Gastrocnemius medialis (tissue), 4 donors: ENCODE measurements around the gene HSD17B12. TPM values are rescaled to one million over a fixed set of nuclear protein-coding genes. Genes with fewer than 3 reads are reported as not detected.
A peak's percentile ranks its signal among the peaks of the same experiment; 100 is the strongest.

Experiments
- ATAC-seq, 2 donors: fragments of 150-250 bp; one replicate each; pipeline ENCODE4 v1.9.1; 2016
- DNase-seq, 2 donors: peaks; one replicate each; pipeline ENCODE4 v3.0.0-alpha.2; 2019
- H3K27ac ChIP-seq, 4 donors: fragments of 200-600 bp; sonication (generic); 1 replicate in 1 of 4; 2 replicates in 3 of 4; pipeline ENCODE4 v1.5.1; 2016 to 2018; ENCODE audit warnings: mild to moderate bottlenecking in 2 of 4, moderate library complexity in 1 of 4
- H3K27me3 ChIP-seq, 3 donors: fragments of 200-600 bp; sonication (generic) in 2 of 3; 1 replicate in 1 of 3; 2 replicates in 2 of 3; pipeline versions ENCODE4 v1.5.1 to v1.6.0; 2016 to 2019; ENCODE audit warnings: mild to moderate bottlenecking in 1 of 3, moderate library complexity in 1 of 3
- H3K36me3 ChIP-seq, 2 donors: fragments of 200-600 bp; sonication (generic) in 1 of 2; one replicate each; pipeline ENCODE4 v1.5.1; 2017 to 2018
- H3K4me1 ChIP-seq, 2 donors: fragments of 200-600 bp; sonication (generic) in 1 of 2; one replicate each; pipeline ENCODE4 v1.5.1; 2016 to 2017; ENCODE audit warnings: mild to moderate bottlenecking in 2 of 2
- H3K4me3 ChIP-seq, 4 donors: fragments of 200-600 bp; sonication (generic) in 3 of 4; 1 replicate in 1 of 4; 2 replicates in 3 of 4; pipeline ENCODE4 v1.5.1; 2016 to 2019; ENCODE audit warnings: mild to moderate bottlenecking in 2 of 4
- H3K9me3 ChIP-seq, 3 donors: fragments of 200-600 bp; sonication (generic) in 2 of 3; 1 replicate in 1 of 3; 2 replicates in 2 of 3; pipeline ENCODE4 v1.5.1; 2016 to 2019
- POLR2A ChIP-seq, 2 donors: fragments of 450-650 bp; IDR thresholded peaks; one replicate each; pipeline ENCODE4 v1.6.1; 2017; ENCODE audit warnings: antibody characterized with exemption in 2 of 2, mild to moderate bottlenecking in 2 of 2, moderate library complexity in 2 of 2
- in situ Hi-C, 4 donors: fragments of 200-750 bp; cut with MboI; loops; one replicate each; pipeline versions ENCODE4 v1.15.0 to v1.8.0; 2017; ENCODE audit warnings: low sequenced_read_pairs in 4 of 4
- intact Hi-C: fragments of 100-400 bp; cut with DNase I; formaldehyde crosslinking; loops from one replicate; pipeline ENCODE4 v1.15.1; 2023; ENCODE audit warnings: low total_unique reads
- total RNA-seq, 4 donors: library from RNA; depleted of rRNA; stranded (reverse); fragments of >200 nt; gene quantifications; one replicate each; pipeline versions ENCODE4 v1.1.0 to v1.2.3, GENCODE V29; 2016
- TF ChIP-seq, protein P1 (sequence below), 5 experiments: fragments of 450-650 bp in 3 of 5; fragments of 200-600 bp in 2 of 5; sonication (generic) in 2 of 5; IDR thresholded peaks in 4 of 5; conservative IDR thresholded peaks in 1 of 5; 1 replicate in 4 of 5; 2 replicates in 1 of 5; pipeline ENCODE4 v1.5.1; 2016 to 2019; ENCODE audit warnings: antibody characterized with exemption in 5 of 5, mild to moderate bottlenecking in 3 of 5, moderate library complexity in 3 of 5

The HSD17B12 gene
- total RNA-seq, 4 donors from 2014 or later = 20.5 to 41.1 (median 28.6) TPM

GRCh38 chr11:43639224-43639623, 41.3 kb upstream of the HSD17B12 start:
- intact Hi-C loops = no loop called here
- TF ChIP-seq, protein P1, sequence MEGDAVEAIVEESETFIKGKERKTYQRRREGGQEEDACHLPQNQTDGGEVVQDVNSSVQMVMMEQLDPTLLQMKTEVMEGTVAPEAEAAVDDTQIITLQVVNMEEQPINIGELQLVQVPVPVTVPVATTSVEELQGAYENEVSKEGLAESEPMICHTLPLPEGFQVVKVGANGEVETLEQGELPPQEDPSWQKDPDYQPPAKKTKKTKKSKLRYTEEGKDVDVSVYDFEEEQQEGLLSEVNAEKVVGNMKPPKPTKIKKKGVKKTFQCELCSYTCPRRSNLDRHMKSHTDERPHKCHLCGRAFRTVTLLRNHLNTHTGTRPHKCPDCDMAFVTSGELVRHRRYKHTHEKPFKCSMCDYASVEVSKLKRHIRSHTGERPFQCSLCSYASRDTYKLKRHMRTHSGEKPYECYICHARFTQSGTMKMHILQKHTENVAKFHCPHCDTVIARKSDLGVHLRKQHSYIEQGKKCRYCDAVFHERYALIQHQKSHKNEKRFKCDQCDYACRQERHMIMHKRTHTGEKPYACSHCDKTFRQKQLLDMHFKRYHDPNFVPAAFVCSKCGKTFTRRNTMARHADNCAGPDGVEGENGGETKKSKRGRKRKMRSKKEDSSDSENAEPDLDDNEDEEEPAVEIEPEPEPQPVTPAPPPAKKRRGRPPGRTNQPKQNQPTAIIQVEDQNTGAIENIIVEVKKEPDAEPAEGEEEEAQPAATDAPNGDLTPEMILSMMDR (IDR thresholded peaks at IDR 0.05 in 4 of 5, conservative IDR thresholded peaks at IDR 0.05 in 1 of 5) = no peak
- no peak for TF ChIP-seq POLR2A (IDR thresholded peaks at IDR 0.05)
- H3K9me3 ChIP-seq = no peaks in the 10 kb centered on the region
- H3K4me3 ChIP-seq = no peak overlapping the region
- peaks cover 0 to 4% of the 10 kb centered on the region in 2 donors for H3K4me1 ChIP-seq
- ATAC-seq (no peak), DNase-seq (no peak)
- H3K36me3 ChIP-seq = no peaks in the 10 kb centered on the region
- H3K27ac ChIP-seq = no peak overlapping the region
- H3K27me3 ChIP-seq = peaks cover 31 to 41% (median 36%) of the 10 kb centered on the region in 3 donors
- in situ Hi-C loops = no loop called here

DNA sequence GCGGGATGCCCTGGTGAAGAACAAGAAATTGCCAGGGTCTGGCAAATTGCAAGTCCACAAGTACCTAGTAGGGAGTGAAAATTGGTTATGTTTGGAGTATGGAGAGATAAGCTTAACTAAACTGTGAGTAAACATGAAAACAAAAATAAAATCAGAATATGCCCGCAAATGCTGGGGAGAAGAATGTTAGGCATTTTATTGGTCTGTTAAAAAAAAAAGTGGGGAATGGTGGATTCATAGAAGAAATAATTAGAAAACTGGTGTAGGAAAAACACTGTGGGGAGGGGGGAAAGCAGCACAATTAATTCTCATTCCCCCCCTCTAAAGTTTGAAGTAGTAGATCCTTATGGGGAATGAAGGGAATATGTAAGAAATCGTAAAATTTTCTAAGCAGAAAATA, 40.6 kb upstream of the HSD17B12 start:
- H3K9me3 ChIP-seq = no peaks in the 10 kb centered on the region
- no peak for ATAC-seq
- peaks cover 4 to 6% of the 10 kb centered on the region in 2 donors for H3K4me1 ChIP-seq
- in situ Hi-C loops (no loop called here), intact Hi-C loops (loop anchor here (10.0 kb wide), 2 partner anchors 195 to 235 kb away; no protein-coding TSS in a partner anchor)
- H3K36me3 ChIP-seq = no peaks in the 10 kb centered on the region
- peaks cover 31 to 37% (median 36%) of the 10 kb centered on the region in 3 donors for H3K27me3 ChIP-seq
- no peak for DNase-seq
- no peak overlapping the region for H3K27ac ChIP-seq
- no peak for TF ChIP-seq POLR2A (IDR thresholded peaks at IDR 0.05)
- TF ChIP-seq, protein P1 (IDR thresholded peaks at IDR 0.05 in 4 of 5, conservative IDR thresholded peaks at IDR 0.05 in 1 of 5) = no peak
- H3K4me3 ChIP-seq = no peak overlapping the region

DNA sequence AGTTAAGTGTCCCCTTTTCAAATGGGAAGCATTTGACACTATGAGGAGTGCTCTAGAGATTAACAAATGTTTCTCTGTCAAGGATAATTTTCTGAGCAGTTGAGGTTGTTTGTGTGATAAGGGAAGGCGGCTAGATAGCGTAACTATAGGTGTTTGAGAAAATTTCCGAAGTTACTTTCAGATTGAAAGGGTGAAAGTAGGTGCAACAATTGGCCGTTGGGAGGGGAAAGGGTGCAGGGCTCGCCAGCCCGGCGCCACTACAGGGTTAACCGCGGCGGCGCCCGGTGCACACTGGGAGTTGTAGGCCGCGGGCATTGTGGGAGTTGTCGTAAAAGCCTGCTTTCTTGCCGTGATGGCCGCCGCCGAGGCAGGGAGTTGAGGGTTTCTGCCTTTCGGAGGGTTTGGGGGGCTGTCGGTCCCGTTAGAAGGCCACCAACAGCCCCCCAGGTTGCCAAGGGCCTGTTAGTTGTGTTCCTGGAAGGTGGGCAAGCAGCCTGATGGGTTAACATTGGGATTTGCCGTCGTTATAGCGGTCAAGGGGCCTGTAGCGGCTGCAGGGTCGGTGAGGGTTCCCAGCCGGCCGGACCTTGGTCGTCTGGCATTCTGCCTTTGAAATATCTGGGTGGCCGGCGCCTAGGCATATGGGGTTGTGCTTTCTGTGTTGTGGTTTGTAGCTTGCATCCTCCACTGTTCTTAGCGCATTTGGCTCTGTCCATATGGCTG, 36.5 kb upstream of the HSD17B12 start:
- peak; percentile 99 for ATAC-seq
- H3K27ac ChIP-seq = peak overlapping the region; percentile 85 to 89 (median 88)
- H3K4me1 ChIP-seq = peaks cover 17 to 25% of the 10 kb centered on the region in 2 donors
- in situ Hi-C loops = no loop called here
- intact Hi-C loops = loop anchor here (1.0 to 10.0 kb wide), 3 partner anchors 36 to 231 kb away; partner anchors contain the start of gene HSD17B12
- peak overlapping the region; percentile 90 to 97 (median 94) for H3K4me3 ChIP-seq
- peak; percentile 74 to 81 for DNase-seq
- peak in 1 of 2 donors; percentile 18 for TF ChIP-seq POLR2A (IDR thresholded peaks at IDR 0.05)
- TF ChIP-seq, protein P1 (IDR thresholded peaks at IDR 0.05 in 4 of 5, conservative IDR thresholded peaks at IDR 0.05 in 1 of 5) = no peak
- peaks cover 14 to 23% (median 20%) of the 10 kb centered on the region in 3 donors for H3K27me3 ChIP-seq
- no peaks in the 10 kb centered on the region for H3K9me3 ChIP-seq
- no peaks in the 10 kb centered on the region for H3K36me3 ChIP-seq

DNA sequence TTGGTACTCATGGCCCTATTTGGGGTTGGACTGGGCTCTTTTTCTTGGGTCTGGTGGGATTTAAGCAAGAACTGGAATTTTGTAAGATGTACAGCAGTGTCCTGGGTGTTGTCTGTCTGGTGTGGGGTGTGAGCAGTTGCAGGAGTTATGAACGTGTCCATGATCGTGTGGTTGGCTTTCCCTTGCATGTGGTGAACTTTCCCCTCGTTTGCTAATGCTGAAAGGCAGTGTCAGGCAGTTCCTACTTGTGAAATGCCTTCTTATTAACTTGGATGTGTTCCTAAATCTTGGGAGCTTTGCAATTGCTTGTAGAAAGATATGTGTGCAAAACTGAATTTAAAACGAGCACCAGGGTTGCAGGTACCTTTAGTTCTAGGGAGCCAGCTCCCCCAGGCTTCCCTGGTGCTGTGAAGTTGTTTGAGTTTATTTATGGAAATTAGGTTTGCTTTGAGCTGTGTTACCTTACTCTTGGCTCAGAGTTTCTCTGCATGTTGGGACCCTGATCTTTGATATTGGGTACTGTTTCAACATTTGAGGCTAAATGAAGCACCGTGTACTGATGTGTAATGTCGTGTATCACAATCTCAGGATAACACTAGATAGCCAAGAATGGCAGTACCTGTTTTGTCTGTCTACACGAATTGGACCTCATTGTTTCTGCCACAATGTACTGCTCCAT, 35.8 kb upstream of the HSD17B12 start:
- peak; percentile 1 to 29 for ATAC-seq
- TF ChIP-seq POLR2A (IDR thresholded peaks at IDR 0.05) = no peak
- TF ChIP-seq, protein P1 (IDR thresholded peaks at IDR 0.05 in 4 of 5, conservative IDR thresholded peaks at IDR 0.05 in 1 of 5) = no peak
- intact Hi-C loops (loop anchor here (1.0 to 10.0 kb wide), 3 partner anchors 36 to 230 kb away; partner anchors contain the start of gene HSD17B12), in situ Hi-C loops (no loop called here)
- no peaks in the 10 kb centered on the region for H3K36me3 ChIP-seq
- H3K9me3 ChIP-seq = no peaks in the 10 kb centered on the region
- H3K27ac ChIP-seq = peak overlapping the region; percentile 85 to 89 (median 88)
- H3K27me3 ChIP-seq = peaks cover 10 to 16% (median 15%) of the 10 kb centered on the region in 3 donors
- DNase-seq = no peak
- peaks cover 17 to 25% of the 10 kb centered on the region in 2 donors for H3K4me1 ChIP-seq
- H3K4me3 ChIP-seq = peak overlapping the region; percentile 90 to 97 (median 94)
